Central memory CD8-positive, alpha-beta T cell (primary cell): Measurements from ENCODE around the gene MT4.

ENCODE experiments used
- ATAC-seq: fragments of 150-1000 bp; cut with Tn5 transposase; replicated peaks from 2 replicates; pipeline ENCODE4 v1.10.0; 2022; ENCODE audit warnings: mild to moderate bottlenecking, moderate FRiP score, moderate number of reproducible peaks; ENCODE audit not compliant: poor library complexity, severe bottlenecking; ENCODE audit errors: extremely low read depth
- DNase-seq, 2 donors: peaks; one replicate each; pipeline ENCODE4 v3.0.0; 2021; ENCODE audit warnings: low spot score in 2 of 2
- H3K27ac Mint-ChIP-seq: one replicate; pipeline ENCODE4 v1.8.0; 2022; ENCODE audit warnings: low read depth, mild to moderate bottlenecking, moderate library complexity, mixed read lengths
- H3K27me3 Mint-ChIP-seq: one replicate; pipeline ENCODE4 v1.8.0; 2022; ENCODE audit warnings: mixed read lengths
- H3K36me3 Mint-ChIP-seq: one replicate; pipeline ENCODE4 v1.8.0; 2022; ENCODE audit warnings: mild to moderate bottlenecking, moderate library complexity, mixed read lengths; ENCODE audit not compliant: insufficient read depth
- H3K4me1 Mint-ChIP-seq: one replicate; pipeline ENCODE4 v1.8.0; 2022; ENCODE audit warnings: mixed read lengths
- H3K4me3 Mint-ChIP-seq: one replicate; pipeline ENCODE4 v1.8.0; 2022; ENCODE audit warnings: mild to moderate bottlenecking, moderate library complexity, mixed read lengths
- H3K9me3 Mint-ChIP-seq: one replicate; pipeline ENCODE4 v1.8.0; 2022; ENCODE audit warnings: mixed read lengths

Gene MT4

DNA sequence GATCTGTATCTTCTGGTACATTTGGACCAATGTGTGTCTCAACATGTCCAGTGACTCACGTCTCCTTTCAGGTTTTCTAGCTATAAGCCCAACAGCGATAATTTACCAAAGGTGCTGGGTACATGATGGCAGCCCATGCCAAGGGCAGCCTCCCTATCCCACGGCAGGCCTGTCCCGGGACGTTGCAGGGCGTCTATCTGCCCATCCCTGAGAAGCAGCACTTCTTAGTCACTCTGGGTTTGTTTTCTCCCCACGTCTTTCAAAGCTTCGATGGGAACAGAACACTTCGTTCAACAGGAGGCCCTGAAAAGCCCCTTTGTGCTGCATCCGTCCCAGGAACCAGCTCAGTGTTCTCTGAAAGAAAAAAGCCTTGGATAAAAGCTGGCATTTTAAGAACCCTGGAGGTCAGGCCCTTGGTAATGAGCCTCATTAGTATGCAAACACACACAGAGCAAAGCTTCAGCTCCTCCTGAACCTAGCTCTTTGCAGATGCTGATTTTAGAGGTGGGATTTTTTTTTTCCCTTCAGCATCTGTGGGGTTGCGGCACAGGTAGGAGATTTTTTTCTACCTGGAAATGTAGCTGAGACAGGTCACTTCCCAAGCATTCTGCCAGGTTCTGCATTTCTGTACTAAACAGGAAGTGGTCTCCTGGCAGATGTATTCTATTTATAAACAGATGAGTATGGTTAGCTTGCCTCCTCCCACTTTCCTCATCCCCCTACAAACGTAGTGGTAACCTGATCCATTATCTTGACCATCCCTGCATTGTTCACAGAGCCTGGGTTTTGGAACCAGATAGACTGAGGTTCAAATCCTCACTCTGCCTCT lies 17.5 kb upstream of the MT4 start:
- ATAC-seq (no peak), DNase-seq (no peak)
- Mint-ChIP-seq H3K27ac (no peak overlapping the region), H3K4me1 (peaks cover 18% of the 10 kb centered on the region), H3K9me3 (no peaks in the 10 kb centered on the region), H3K36me3 (peaks cover 3% of the 10 kb centered on the region), H3K27me3 (peaks cover 12% of the 10 kb centered on the region), H3K4me3 (no peak overlapping the region)

- DNase-seq (no peak), ATAC-seq (no peak)
- H3K27ac Mint-ChIP-seq, result no peak overlapping the region
- peaks cover 16% of the 10 kb centered on the region for H3K4me1 Mint-ChIP-seq
- no peaks in the 10 kb centered on the region for H3K9me3 Mint-ChIP-seq
- no peak overlapping the region for H3K4me3 Mint-ChIP-seq
- H3K36me3 Mint-ChIP-seq, result peaks cover 3% of the 10 kb centered on the region
- H3K27me3 Mint-ChIP-seq, result peaks cover 6% of the 10 kb centered on the region
Observed at GRCh38 chr16:56547949-56548567, 16.8 kb upstream of the MT4 start.

GRCh38 chr16:56549161-56549560 lies 15.7 kb upstream of the MT4 start:
- Mint-ChIP-seq H3K9me3 (no peaks in the 10 kb centered on the region), H3K27me3 (peaks cover 12% of the 10 kb centered on the region), H3K4me3 (no peak overlapping the region), H3K4me1 (peaks cover 16% of the 10 kb centered on the region), H3K36me3 (peaks cover 3% of the 10 kb centered on the region), H3K27ac (no peak overlapping the region)
- ATAC-seq, result no peak
- no peak for DNase-seq

- no peaks in the 10 kb centered on the region for H3K9me3 Mint-ChIP-seq
- peaks cover 19% of the 10 kb centered on the region for H3K27me3 Mint-ChIP-seq
- peaks cover 3% of the 10 kb centered on the region for H3K36me3 Mint-ChIP-seq
- H3K4me3 Mint-ChIP-seq, result no peak overlapping the region
- ATAC-seq (no peak), DNase-seq (no peak)
- no peak overlapping the region for H3K27ac Mint-ChIP-seq
- H3K4me1 Mint-ChIP-seq, result peaks cover 16% of the 10 kb centered on the region
Observed at GRCh38 chr16:56549744-56550385, 15.0 kb upstream of the MT4 start.

GRCh38 chr16:56551796-56552738 lies 12.8 kb upstream of the MT4 start:
- Mint-ChIP-seq H3K4me3 (no peak overlapping the region), H3K27ac (no peak overlapping the region), H3K36me3 (peaks cover 3% of the 10 kb centered on the region), H3K27me3 (peaks cover 35% of the 10 kb centered on the region), H3K4me1 (peaks cover 15% of the 10 kb centered on the region), H3K9me3 (no peaks in the 10 kb centered on the region)
- DNase-seq (no peak), ATAC-seq (no peak)

GRCh38 chr16:56554441-56554840 lies 10.4 kb upstream of the MT4 start:
- Mint-ChIP-seq H3K4me3 (no peak overlapping the region), H3K27me3 (peaks cover 53% of the 10 kb centered on the region), H3K27ac (no peak overlapping the region), H3K36me3 (peaks cover 3% of the 10 kb centered on the region), H3K4me1 (no peaks in the 10 kb centered on the region), H3K9me3 (no peaks in the 10 kb centered on the region)
- no peak for ATAC-seq
- no peak for DNase-seq

GRCh38 chr16:56558024-56558747 lies 6.7 kb upstream of the MT4 start:
- H3K9me3 Mint-ChIP-seq, result no peaks in the 10 kb centered on the region
- peak overlapping the region; percentile 12 for H3K27ac Mint-ChIP-seq
- no peaks in the 10 kb centered on the region for H3K36me3 Mint-ChIP-seq
- H3K27me3 Mint-ChIP-seq, result peaks cover 71% of the 10 kb centered on the region
- no peaks in the 10 kb centered on the region for H3K4me1 Mint-ChIP-seq
- DNase-seq (no peak), ATAC-seq (no peak)
- no peak overlapping the region for H3K4me3 Mint-ChIP-seq

- peaks cover 61% of the 10 kb centered on the region for H3K27me3 Mint-ChIP-seq
- DNase-seq (no peak), ATAC-seq (no peak)
- no peaks in the 10 kb centered on the region for H3K4me1 Mint-ChIP-seq
- H3K36me3 Mint-ChIP-seq, result no peaks in the 10 kb centered on the region
- H3K4me3 Mint-ChIP-seq, result no peak overlapping the region
- no peak overlapping the region for H3K27ac Mint-ChIP-seq
- no peaks in the 10 kb centered on the region for H3K9me3 Mint-ChIP-seq
Observed at GRCh38 chr16:56559109-56559508, 5.8 kb upstream of the MT4 start.

DNA sequence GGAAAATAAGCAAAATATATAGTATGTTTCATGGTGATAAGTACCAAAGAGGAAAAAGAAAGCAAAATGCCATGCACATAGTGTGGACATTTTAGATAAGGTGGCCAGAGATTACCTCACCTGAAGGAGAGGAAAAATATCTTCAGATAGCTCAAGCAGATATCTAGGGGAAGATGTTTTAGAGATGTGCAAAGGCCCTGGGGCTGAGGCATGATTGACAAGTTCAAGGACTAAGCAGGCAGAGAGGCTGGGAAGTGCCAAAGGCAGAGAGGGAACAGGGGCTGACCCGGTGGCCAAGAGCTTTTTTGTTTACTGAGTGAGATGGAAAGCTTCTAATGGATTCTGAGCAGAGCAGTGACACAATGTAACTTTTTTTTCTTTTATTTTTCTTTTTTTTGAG lies 4.4 kb upstream of the MT4 start:
- H3K36me3 Mint-ChIP-seq, result no peaks in the 10 kb centered on the region
- H3K27ac Mint-ChIP-seq, result no peak overlapping the region
- H3K4me3 Mint-ChIP-seq, result no peak overlapping the region
- DNase-seq (no peak), ATAC-seq (no peak)
- H3K4me1 Mint-ChIP-seq, result no peaks in the 10 kb centered on the region
- H3K27me3 Mint-ChIP-seq, result peaks cover 48% of the 10 kb centered on the region
- no peaks in the 10 kb centered on the region for H3K9me3 Mint-ChIP-seq

DNA sequence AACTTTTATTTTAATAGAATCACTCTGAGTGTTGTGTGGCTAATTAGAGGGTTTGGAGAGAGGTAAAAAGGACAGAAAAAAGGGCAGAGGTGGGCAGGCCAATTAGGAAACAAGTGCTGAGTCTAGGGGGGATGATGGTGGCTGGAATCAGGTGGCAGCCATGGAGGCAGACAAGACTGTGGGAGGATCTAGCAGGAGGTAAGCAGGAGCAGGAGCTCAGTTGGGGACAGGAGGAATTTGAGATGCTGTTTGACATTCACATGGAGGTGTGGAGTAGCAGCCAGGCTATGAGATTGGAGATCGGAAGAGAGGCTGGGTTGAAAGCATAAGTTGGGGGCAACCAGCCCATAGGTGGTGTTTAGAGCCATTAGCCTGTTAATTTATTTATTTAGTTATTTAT lies 3.7 kb upstream of the MT4 start:
- H3K27me3 Mint-ChIP-seq, result peaks cover 41% of the 10 kb centered on the region
- H3K9me3 Mint-ChIP-seq, result no peaks in the 10 kb centered on the region
- H3K4me3 Mint-ChIP-seq, result no peak overlapping the region
- H3K27ac Mint-ChIP-seq, result no peak overlapping the region
- DNase-seq (no peak), ATAC-seq (no peak)
- no peaks in the 10 kb centered on the region for H3K36me3 Mint-ChIP-seq
- H3K4me1 Mint-ChIP-seq, result no peaks in the 10 kb centered on the region

DNA sequence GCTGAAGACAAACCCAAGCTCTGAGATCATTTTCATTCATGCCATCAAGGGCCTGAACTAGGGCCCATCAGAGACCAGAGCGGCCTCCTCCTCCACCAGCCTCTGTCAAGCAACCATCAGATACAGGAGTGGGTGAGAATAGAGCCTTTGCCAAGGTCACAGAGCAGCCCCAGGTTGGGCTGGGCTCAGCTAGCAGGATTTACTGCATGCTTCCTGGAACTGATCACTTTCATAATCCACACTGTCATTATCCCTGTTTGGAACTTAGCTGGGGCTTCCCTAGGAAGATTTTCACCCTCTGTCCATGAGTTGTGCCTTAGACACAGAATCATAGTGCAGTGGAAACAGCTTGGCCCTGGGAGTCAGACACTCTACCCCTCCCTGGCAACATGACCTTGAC lies 5.1 kb downstream of the MT4 start:
- ATAC-seq (no peak), DNase-seq (no peak)
- no peaks in the 10 kb centered on the region for H3K9me3 Mint-ChIP-seq
- H3K4me1 Mint-ChIP-seq, result no peaks in the 10 kb centered on the region
- no peak overlapping the region for H3K4me3 Mint-ChIP-seq
- peaks cover 1% of the 10 kb centered on the region for H3K36me3 Mint-ChIP-seq
- H3K27me3 Mint-ChIP-seq, result no peaks in the 10 kb centered on the region
- no peak overlapping the region for H3K27ac Mint-ChIP-seq

GRCh38 chr16:56571525-56571924 lies 6.7 kb downstream of the MT4 start:
- no peak for ATAC-seq
- no peaks in the 10 kb centered on the region for H3K4me1 Mint-ChIP-seq
- H3K4me3 Mint-ChIP-seq, result no peak overlapping the region
- H3K27ac Mint-ChIP-seq, result no peak overlapping the region
- H3K36me3 Mint-ChIP-seq, result peaks cover 1% of the 10 kb centered on the region
- no peaks in the 10 kb centered on the region for H3K27me3 Mint-ChIP-seq
- DNase-seq, result no peak
- H3K9me3 Mint-ChIP-seq, result no peaks in the 10 kb centered on the region
